ENCODE results near the gene RPS19BP1. TPM values are rescaled to one million over a fixed set of nuclear protein-coding genes. Genes with fewer than 3 reads are reported as not detected.

Gene RPS19BP1
- total RNA-seq, 1 experiment from 2014 or later, result 85.8 TPM

DNA sequence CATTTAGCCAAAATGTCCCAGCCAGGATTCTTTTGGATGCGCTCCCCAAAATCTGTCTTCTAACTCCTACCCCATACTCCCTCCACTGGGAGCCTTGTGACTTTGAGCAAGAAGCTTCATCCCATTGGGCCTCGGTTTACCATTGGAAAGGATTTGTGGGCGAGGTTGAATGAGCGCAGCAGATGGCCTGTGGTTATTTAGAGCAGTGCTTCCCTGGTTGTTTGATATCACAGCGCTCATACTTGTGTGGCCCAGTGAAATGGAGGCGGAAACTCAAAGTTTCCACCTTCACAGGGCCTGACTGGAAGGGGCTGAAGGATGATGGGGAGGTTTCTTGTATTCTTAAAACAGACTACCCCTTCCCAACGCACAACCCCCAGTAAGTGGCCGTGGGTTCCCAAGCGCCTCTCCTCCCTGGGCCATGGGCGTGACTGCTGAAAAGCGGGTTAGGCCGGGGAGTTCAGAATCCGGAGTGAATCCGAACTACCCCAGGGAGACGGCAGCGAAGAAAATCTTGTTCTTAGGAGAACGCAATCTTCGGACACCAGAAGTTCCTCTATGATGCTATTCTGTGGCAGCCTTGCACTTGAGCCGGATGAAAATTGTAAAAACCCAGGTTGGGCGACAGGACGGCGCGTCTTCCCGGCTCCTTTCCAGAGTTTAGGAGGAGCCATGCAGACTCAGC, 13.4 kb downstream of the RPS19BP1 start:
- intact Hi-C loops (cut with micrococcal nuclease; ENCODE audit: unreplicated experiment), result no loop called here
- Histone ChIP-seq H3K27me3 (replicated peaks; ENCODE audit: control insufficient read depth, insufficient read depth, low read length) (no peaks in the 10 kb centered on the region), H3K4me1 (peaks cover 26% of the 10 kb centered on the region), H3K4me3 (ENCODE audit: low read depth, low read length) (peak overlapping the region; percentile 91), H3K36me3 (ENCODE audit: control insufficient read depth, insufficient read depth, low read length) (peaks cover 15% of the 10 kb centered on the region), H3K9me3 (no peaks in the 10 kb centered on the region)
- no peak for TF ChIP-seq CTCF (IDR thresholded peaks at IDR 0.05; ENCODE audit: insufficient read depth in 1 of 2, low read depth in 1 of 2, low read length in 1 of 2, severe bottlenecking in 1 of 2, unreplicated experiment in 1 of 2)
- peaks cover 89% of the 10 kb centered on the region for H3K36me3 Mint-ChIP-seq (ENCODE audit: insufficient read depth, unreplicated experiment)
- no peak for DNase-seq
- H3K9me3 Mint-ChIP-seq (ENCODE audit: unreplicated experiment), result no peaks in the 10 kb centered on the region
- BruUV-seq (replicated peaks), result TSS peak; percentile 88
- peaks cover 38% of the 10 kb centered on the region for H3K4me1 Mint-ChIP-seq (ENCODE audit: low read depth, unreplicated experiment)
- H3K27ac Mint-ChIP-seq (ENCODE audit: unreplicated experiment), result peak overlapping the region; percentile 98
- ChIA-PET CTCF (interaction anchor here (0.9 to 1.3 kb wide), 6 partner anchors 10 to 48 kb away, joined by 3 to 36 read pairs (median 6); partner anchors contain the start of gene MIEF1), POLR2A (interaction anchor here (0.5 to 1.0 kb wide), 13 partner anchors 10 to 732 kb away, joined by 3 to 40 read pairs (median 6); partner anchors contain the start of genes MIEF1, RPL3 and TAB1)
- H3K4me3 Mint-ChIP-seq (ENCODE audit: unreplicated experiment), result peak overlapping the region; percentile 79
- no peaks in the 10 kb centered on the region for H3K27me3 Mint-ChIP-seq (ENCODE audit: insufficient read depth, unreplicated experiment)

- Histone ChIP-seq H3K27me3 (replicated peaks; ENCODE audit: control insufficient read depth, insufficient read depth, low read length) (no peaks in the 10 kb centered on the region), H3K4me1 (peaks cover 26% of the 10 kb centered on the region), H3K36me3 (ENCODE audit: control insufficient read depth, insufficient read depth, low read length) (peaks cover 16% of the 10 kb centered on the region), H3K9me3 (no peaks in the 10 kb centered on the region), H3K4me3 (ENCODE audit: low read depth, low read length) (peak overlapping the region; percentile 91; the same call in 1 of the 2 replicates)
- Mint-ChIP-seq H3K27me3 (ENCODE audit: insufficient read depth, unreplicated experiment) (no peaks in the 10 kb centered on the region), H3K27ac (ENCODE audit: unreplicated experiment) (peak overlapping the region; percentile 98), H3K36me3 (ENCODE audit: insufficient read depth, unreplicated experiment) (peaks cover 88% of the 10 kb centered on the region), H3K4me1 (ENCODE audit: low read depth, unreplicated experiment) (peaks cover 38% of the 10 kb centered on the region), H3K4me3 (ENCODE audit: unreplicated experiment) (peak overlapping the region; percentile 79), H3K9me3 (ENCODE audit: unreplicated experiment) (no peaks in the 10 kb centered on the region)
- no peak for TF ChIP-seq CTCF (IDR thresholded peaks at IDR 0.05; ENCODE audit: insufficient read depth in 1 of 2, low read depth in 1 of 2, low read length in 1 of 2, severe bottlenecking in 1 of 2, unreplicated experiment in 1 of 2)
- no TSS peak for BruUV-seq (replicated peaks)
- CTCF ChIA-PET, result interaction anchor here (0.8 to 1.4 kb wide), 4 partner anchors 11 to 118 kb away, joined by 3 to 8 read pairs (median 4); partner anchors contain the start of gene TAB1
- POLR2A ChIA-PET, result interaction anchor here (0.8 kb wide), 1 partner anchor 10 kb away, joined by 3 read pairs; no protein-coding TSS in a partner anchor
- intact Hi-C loops (cut with micrococcal nuclease; ENCODE audit: unreplicated experiment), result no loop called here
- no peak for DNase-seq
These were observed 14.3 kb downstream of the RPS19BP1 start for GRCh38 chr22:39518144-39518786.

- Mint-ChIP-seq H3K9me3 (ENCODE audit: unreplicated experiment) (no peaks in the 10 kb centered on the region), H3K4me3 (ENCODE audit: unreplicated experiment) (no peak overlapping the region), H3K4me1 (ENCODE audit: low read depth, unreplicated experiment) (peaks cover 37% of the 10 kb centered on the region), H3K27me3 (ENCODE audit: insufficient read depth, unreplicated experiment) (no peaks in the 10 kb centered on the region), H3K27ac (ENCODE audit: unreplicated experiment) (no peak overlapping the region), H3K36me3 (ENCODE audit: insufficient read depth, unreplicated experiment) (peaks cover 88% of the 10 kb centered on the region)
- DNase-seq, result no peak
- Histone ChIP-seq H3K4me3 (ENCODE audit: low read depth, low read length) (no peak overlapping the region), H3K36me3 (ENCODE audit: control insufficient read depth, insufficient read depth, low read length) (peaks cover 13% of the 10 kb centered on the region), H3K27me3 (replicated peaks; ENCODE audit: control insufficient read depth, insufficient read depth, low read length) (no peaks in the 10 kb centered on the region), H3K9me3 (no peaks in the 10 kb centered on the region), H3K4me1 (peaks cover 20% of the 10 kb centered on the region)
- TF ChIP-seq CTCF (IDR thresholded peaks at IDR 0.05; ENCODE audit: insufficient read depth in 1 of 2, low read depth in 1 of 2, low read length in 1 of 2, severe bottlenecking in 1 of 2, unreplicated experiment in 1 of 2), result no peak
- no TSS peak for BruUV-seq (replicated peaks)
- CTCF ChIA-PET, result interaction anchor here (0.5 to 1.4 kb wide), 4 partner anchors 12 to 117 kb away, joined by 3 to 8 read pairs (median 3); partner anchors contain the start of gene TAB1
- POLR2A ChIA-PET, result interaction anchor here (0.8 to 1.0 kb wide), 2 partner anchors 11 to 15 kb away, joined by 3 read pairs; partner anchors contain the start of gene MIEF1
- intact Hi-C loops (cut with micrococcal nuclease; ENCODE audit: unreplicated experiment), result no loop called here
These were observed 15.1 kb downstream of the RPS19BP1 start for GRCh38 chr22:39517470-39517869.
